ENCODE measurements around the gene VCPKMT. TPM values are rescaled to one million over a fixed set of nuclear protein-coding genes. Genes with fewer than 3 reads are reported as not detected.
"Not testable (repeated sequence)": the region's sequence is repeated elsewhere in the genome, so short reads cannot be mapped to it uniquely, and the experiment has no call there.

VCPKMT gene
- total RNA-seq, 1 experiment from 2014 or later, result 4.9 TPM

- in situ Hi-C loops (cut with HindIII; ENCODE audit: low pct_unique_long_range_greater_than_20kb, low sequenced_read_pairs); DNase-seq (ENCODE audit: low read depth, low spot score): not testable (repeated sequence)
These were observed 37.3 kb downstream of the VCPKMT start for GRCh38 chr14:50079103-50079502.

- DNase-seq (ENCODE audit: low read depth, low spot score); in situ Hi-C loops (cut with HindIII; ENCODE audit: low pct_unique_long_range_greater_than_20kb, low sequenced_read_pairs): not testable (repeated sequence)
These were observed 42.7 kb downstream of the VCPKMT start for GRCh38 chr14:50073663-50074062.

- in situ Hi-C loops (cut with HindIII; ENCODE audit: low pct_unique_long_range_greater_than_20kb, low sequenced_read_pairs), result no loop called here
- DNase-seq (ENCODE audit: low read depth, low spot score), result no peak
These were observed 44.0 kb downstream of the VCPKMT start for GRCh38 chr14:50072395-50072794.

- in situ Hi-C loops (cut with HindIII; ENCODE audit: low pct_unique_long_range_greater_than_20kb, low sequenced_read_pairs), result no loop called here
- no peak for DNase-seq (ENCODE audit: low read depth, low spot score)
These were observed 45.4 kb downstream of the VCPKMT start for GRCh38 chr14:50070840-50071548.

- in situ Hi-C loops (cut with HindIII; ENCODE audit: low pct_unique_long_range_greater_than_20kb, low sequenced_read_pairs), result no loop called here
- DNase-seq (ENCODE audit: low read depth, low spot score), result no peak
These were observed 46.1 kb downstream of the VCPKMT start for GRCh38 chr14:50070230-50070629.

- no peak for DNase-seq (ENCODE audit: low read depth, low spot score)
- in situ Hi-C loops (cut with HindIII; ENCODE audit: low pct_unique_long_range_greater_than_20kb, low sequenced_read_pairs), result no loop called here
These were observed 47.0 kb downstream of the VCPKMT start for GRCh38 chr14:50069325-50069724.

GRCh38 chr14:50068496-50068895, 47.9 kb downstream of the VCPKMT start:
- DNase-seq (ENCODE audit: low read depth, low spot score), result no peak
- in situ Hi-C loops (cut with HindIII; ENCODE audit: low pct_unique_long_range_greater_than_20kb, low sequenced_read_pairs), result no loop called here

- in situ Hi-C loops (cut with HindIII; ENCODE audit: low pct_unique_long_range_greater_than_20kb, low sequenced_read_pairs), result no loop called here
- no peak for DNase-seq (ENCODE audit: low read depth, low spot score)
These were observed 48.5 kb downstream of the VCPKMT start for GRCh38 chr14:50067723-50068495.

- in situ Hi-C loops (cut with HindIII; ENCODE audit: low pct_unique_long_range_greater_than_20kb, low sequenced_read_pairs), result no loop called here
- no peak for DNase-seq (ENCODE audit: low read depth, low spot score)
These were observed 50.8 kb downstream of the VCPKMT start for GRCh38 chr14:50065583-50065982.

GRCh38 chr14:50064993-50065392, 51.4 kb downstream of the VCPKMT start:
- peak; percentile 96 for DNase-seq (ENCODE audit: low read depth, low spot score)
- in situ Hi-C loops (cut with HindIII; ENCODE audit: low pct_unique_long_range_greater_than_20kb, low sequenced_read_pairs), result no loop called here

GRCh38 chr14:50063876-50064420, 52.4 kb downstream of the VCPKMT start:
- in situ Hi-C loops (cut with HindIII; ENCODE audit: low pct_unique_long_range_greater_than_20kb, low sequenced_read_pairs), result no loop called here
- DNase-seq (ENCODE audit: low read depth, low spot score), result no peak

- in situ Hi-C loops (cut with HindIII; ENCODE audit: low pct_unique_long_range_greater_than_20kb, low sequenced_read_pairs), result no loop called here
- DNase-seq (ENCODE audit: low read depth, low spot score), result no peak
These were observed 53.8 kb downstream of the VCPKMT start for GRCh38 chr14:50062438-50063085.

- peak; percentile 32 for DNase-seq (ENCODE audit: low read depth, low spot score)
- in situ Hi-C loops (cut with HindIII; ENCODE audit: low pct_unique_long_range_greater_than_20kb, low sequenced_read_pairs), result no loop called here
These were observed 54.5 kb downstream of the VCPKMT start for GRCh38 chr14:50061664-50062437.

- DNase-seq (ENCODE audit: low read depth, low spot score), result peak; percentile 77
- in situ Hi-C loops (cut with HindIII; ENCODE audit: low pct_unique_long_range_greater_than_20kb, low sequenced_read_pairs), result no loop called here
These were observed 55.3 kb downstream of the VCPKMT start for GRCh38 chr14:50060871-50061663.

GRCh38 chr14:50059763-50060616, 56.4 kb downstream of the VCPKMT start:
- in situ Hi-C loops (cut with HindIII; ENCODE audit: low pct_unique_long_range_greater_than_20kb, low sequenced_read_pairs), result no loop called here
- no peak for DNase-seq (ENCODE audit: low read depth, low spot score)
